ENCODE measurements around the gene FAM3D. TPM values are rescaled to one million over a fixed set of nuclear protein-coding genes. Genes with fewer than 3 reads are reported as not detected.

FAM3D gene
- total RNA-seq, 1 donor from 2014 or later = not detected

GRCh38 chr3:58657036-58657520 is 9.5 kb downstream of the FAM3D start:
- peaks cover 5% of the 10 kb centered on the region for H3K9me3 Mint-ChIP-seq
- H3K4me1 Mint-ChIP-seq = no peaks in the 10 kb centered on the region
- intact Hi-C loops (cut with micrococcal nuclease) = no loop called here
- DNase-seq = no peak
- H3K36me3 Mint-ChIP-seq (ENCODE audit: low read depth) = no peaks in the 10 kb centered on the region
- H3K27me3 Mint-ChIP-seq = no peaks in the 10 kb centered on the region
- H3K27ac Mint-ChIP-seq = no peak overlapping the region
- H3K4me3 Mint-ChIP-seq = no peak overlapping the region

GRCh38 chr3:58656631-58657030 is 9.9 kb downstream of the FAM3D start:
- H3K27me3 Mint-ChIP-seq = no peaks in the 10 kb centered on the region
- no peak overlapping the region for H3K4me3 Mint-ChIP-seq
- intact Hi-C loops (cut with micrococcal nuclease) = no loop called here
- no peak for DNase-seq
- peaks cover 5% of the 10 kb centered on the region for H3K9me3 Mint-ChIP-seq
- H3K27ac Mint-ChIP-seq = no peak overlapping the region
- H3K4me1 Mint-ChIP-seq = no peaks in the 10 kb centered on the region
- no peaks in the 10 kb centered on the region for H3K36me3 Mint-ChIP-seq (ENCODE audit: low read depth)

- Mint-ChIP-seq H3K4me1 (no peaks in the 10 kb centered on the region), H3K27ac (no peak overlapping the region), H3K4me3 (no peak overlapping the region), H3K9me3 (peaks cover 5% of the 10 kb centered on the region), H3K36me3 (ENCODE audit: low read depth) (no peaks in the 10 kb centered on the region), H3K27me3 (no peaks in the 10 kb centered on the region)
- intact Hi-C loops (cut with micrococcal nuclease) = no loop called here
- no peak for DNase-seq
Measured at GRCh38 chr3:58654466-58654865, 12.1 kb downstream of the FAM3D start.

GRCh38 chr3:58652624-58653023 is 13.9 kb downstream of the FAM3D start:
- H3K27me3 Mint-ChIP-seq = no peaks in the 10 kb centered on the region
- H3K9me3 Mint-ChIP-seq = peaks cover 5% of the 10 kb centered on the region
- no peaks in the 10 kb centered on the region for H3K36me3 Mint-ChIP-seq (ENCODE audit: low read depth)
- H3K27ac Mint-ChIP-seq = no peak overlapping the region
- no peaks in the 10 kb centered on the region for H3K4me1 Mint-ChIP-seq
- intact Hi-C loops (cut with micrococcal nuclease) = no loop called here
- no peak for DNase-seq
- H3K4me3 Mint-ChIP-seq = no peak overlapping the region

- DNase-seq = no peak
- intact Hi-C loops (cut with micrococcal nuclease) = no loop called here
- Mint-ChIP-seq H3K27ac (no peak overlapping the region), H3K36me3 (ENCODE audit: low read depth) (no peaks in the 10 kb centered on the region), H3K4me1 (no peaks in the 10 kb centered on the region), H3K9me3 (peaks cover 5% of the 10 kb centered on the region), H3K27me3 (no peaks in the 10 kb centered on the region), H3K4me3 (no peak overlapping the region)
Measured at GRCh38 chr3:58651276-58651675, 15.3 kb downstream of the FAM3D start.

GRCh38 chr3:58647381-58648141 is 19.0 kb downstream of the FAM3D start:
- Mint-ChIP-seq H3K27me3 (no peaks in the 10 kb centered on the region), H3K4me1 (no peaks in the 10 kb centered on the region), H3K36me3 (ENCODE audit: low read depth) (no peaks in the 10 kb centered on the region), H3K9me3 (peaks cover 2% of the 10 kb centered on the region), H3K4me3 (no peak overlapping the region), H3K27ac (no peak overlapping the region)
- intact Hi-C loops (cut with micrococcal nuclease) = no loop called here
- DNase-seq = no peak

- H3K9me3 Mint-ChIP-seq = no peaks in the 10 kb centered on the region
- H3K4me1 Mint-ChIP-seq = no peaks in the 10 kb centered on the region
- no peaks in the 10 kb centered on the region for H3K27me3 Mint-ChIP-seq
- intact Hi-C loops (cut with micrococcal nuclease) = no loop called here
- H3K4me3 Mint-ChIP-seq = no peak overlapping the region
- DNase-seq = no peak
- no peaks in the 10 kb centered on the region for H3K36me3 Mint-ChIP-seq (ENCODE audit: low read depth)
- H3K27ac Mint-ChIP-seq = no peak overlapping the region
Measured at GRCh38 chr3:58646503-58646902, 20.1 kb downstream of the FAM3D start.

- H3K4me1 Mint-ChIP-seq = no peaks in the 10 kb centered on the region
- intact Hi-C loops (cut with micrococcal nuclease) = no loop called here
- H3K9me3 Mint-ChIP-seq = no peaks in the 10 kb centered on the region
- H3K27ac Mint-ChIP-seq = no peak overlapping the region
- H3K27me3 Mint-ChIP-seq = no peaks in the 10 kb centered on the region
- H3K36me3 Mint-ChIP-seq (ENCODE audit: low read depth) = no peaks in the 10 kb centered on the region
- no peak overlapping the region for H3K4me3 Mint-ChIP-seq
- DNase-seq = no peak
Measured at GRCh38 chr3:58645726-58646125, 20.8 kb downstream of the FAM3D start.

GRCh38 chr3:58642846-58643245 is 23.7 kb downstream of the FAM3D start:
- DNase-seq = no peak
- no peaks in the 10 kb centered on the region for H3K36me3 Mint-ChIP-seq (ENCODE audit: low read depth)
- no peak overlapping the region for H3K4me3 Mint-ChIP-seq
- no peaks in the 10 kb centered on the region for H3K4me1 Mint-ChIP-seq
- H3K27ac Mint-ChIP-seq = no peak overlapping the region
- no peaks in the 10 kb centered on the region for H3K9me3 Mint-ChIP-seq
- H3K27me3 Mint-ChIP-seq = no peaks in the 10 kb centered on the region
- intact Hi-C loops (cut with micrococcal nuclease) = no loop called here

- intact Hi-C loops (cut with micrococcal nuclease) = loop anchor here (1.0 kb wide), 1 partner anchor 412 kb away; no protein-coding TSS in a partner anchor
Measured at GRCh38 chr3:58640700-58641372, 25.7 kb downstream of the FAM3D start.

GRCh38 chr3:58639842-58640241 is 26.7 kb downstream of the FAM3D start:
- Mint-ChIP-seq H3K36me3 (ENCODE audit: low read depth) (no peaks in the 10 kb centered on the region), H3K4me3 (no peak overlapping the region), H3K4me1 (no peaks in the 10 kb centered on the region), H3K9me3 (no peaks in the 10 kb centered on the region), H3K27ac (no peak overlapping the region), H3K27me3 (no peaks in the 10 kb centered on the region)
- no peak for DNase-seq
- intact Hi-C loops (cut with micrococcal nuclease) = loop anchor here (1.0 kb wide), 1 partner anchor 413 kb away; no protein-coding TSS in a partner anchor

More at GRCh38 chr3:58640700-58641372, 25.7 kb downstream of the FAM3D start:
- H3K4me3 Mint-ChIP-seq = no peak overlapping the region
- no peak overlapping the region for H3K27ac Mint-ChIP-seq
- no peaks in the 10 kb centered on the region for H3K9me3 Mint-ChIP-seq
- H3K36me3 Mint-ChIP-seq (ENCODE audit: low read depth) = no peaks in the 10 kb centered on the region
- DNase-seq = peak; percentile 87
- H3K27me3 Mint-ChIP-seq = no peaks in the 10 kb centered on the region
- H3K4me1 Mint-ChIP-seq = no peaks in the 10 kb centered on the region

GRCh38 chr3:58639001-58639400 is 27.6 kb downstream of the FAM3D start:
- Mint-ChIP-seq H3K27ac (no peak overlapping the region), H3K27me3 (no peaks in the 10 kb centered on the region), H3K36me3 (ENCODE audit: low read depth) (no peaks in the 10 kb centered on the region), H3K9me3 (no peaks in the 10 kb centered on the region), H3K4me1 (no peaks in the 10 kb centered on the region), H3K4me3 (no peak overlapping the region)
- DNase-seq = no peak
- intact Hi-C loops (cut with micrococcal nuclease) = no loop called here

- Mint-ChIP-seq H3K27me3 (no peaks in the 10 kb centered on the region), H3K36me3 (ENCODE audit: low read depth) (no peaks in the 10 kb centered on the region), H3K4me1 (no peaks in the 10 kb centered on the region), H3K4me3 (no peak overlapping the region), H3K9me3 (no peaks in the 10 kb centered on the region), H3K27ac (no peak overlapping the region)
- no peak for DNase-seq
- intact Hi-C loops (cut with micrococcal nuclease) = no loop called here
Measured at GRCh38 chr3:58638591-58638990, 28.0 kb downstream of the FAM3D start.

GRCh38 chr3:58637509-58637908 is 29.1 kb downstream of the FAM3D start:
- Mint-ChIP-seq H3K9me3 (no peaks in the 10 kb centered on the region), H3K27ac (no peak overlapping the region), H3K4me3 (no peak overlapping the region), H3K4me1 (no peaks in the 10 kb centered on the region), H3K36me3 (ENCODE audit: low read depth) (no peaks in the 10 kb centered on the region), H3K27me3 (no peaks in the 10 kb centered on the region)
- intact Hi-C loops (cut with micrococcal nuclease) = no loop called here
- DNase-seq = no peak
